ENCODE data around the gene S100A7.

DNA sequence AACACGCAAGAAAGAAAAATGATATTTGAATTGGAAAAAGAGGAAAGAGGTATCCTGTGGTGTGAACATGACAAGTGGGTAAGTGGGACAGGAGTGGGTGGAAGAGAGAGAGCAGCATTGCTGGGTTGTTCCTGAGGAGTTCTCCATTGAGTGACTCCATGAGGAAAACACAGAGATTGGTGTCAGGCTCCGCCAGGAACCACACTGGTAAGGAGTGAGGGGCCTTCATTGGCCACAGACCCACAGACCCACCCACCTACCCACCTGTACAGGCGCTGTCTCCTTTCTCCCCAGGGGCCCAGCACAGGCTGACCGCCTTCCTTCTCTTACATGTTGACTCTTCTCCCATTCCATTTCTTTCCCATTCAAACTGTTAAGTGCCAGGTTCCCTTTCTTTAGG lies 23.2 kb downstream of the S100A7 start:
- TF ChIP-seq, protein P1, sequence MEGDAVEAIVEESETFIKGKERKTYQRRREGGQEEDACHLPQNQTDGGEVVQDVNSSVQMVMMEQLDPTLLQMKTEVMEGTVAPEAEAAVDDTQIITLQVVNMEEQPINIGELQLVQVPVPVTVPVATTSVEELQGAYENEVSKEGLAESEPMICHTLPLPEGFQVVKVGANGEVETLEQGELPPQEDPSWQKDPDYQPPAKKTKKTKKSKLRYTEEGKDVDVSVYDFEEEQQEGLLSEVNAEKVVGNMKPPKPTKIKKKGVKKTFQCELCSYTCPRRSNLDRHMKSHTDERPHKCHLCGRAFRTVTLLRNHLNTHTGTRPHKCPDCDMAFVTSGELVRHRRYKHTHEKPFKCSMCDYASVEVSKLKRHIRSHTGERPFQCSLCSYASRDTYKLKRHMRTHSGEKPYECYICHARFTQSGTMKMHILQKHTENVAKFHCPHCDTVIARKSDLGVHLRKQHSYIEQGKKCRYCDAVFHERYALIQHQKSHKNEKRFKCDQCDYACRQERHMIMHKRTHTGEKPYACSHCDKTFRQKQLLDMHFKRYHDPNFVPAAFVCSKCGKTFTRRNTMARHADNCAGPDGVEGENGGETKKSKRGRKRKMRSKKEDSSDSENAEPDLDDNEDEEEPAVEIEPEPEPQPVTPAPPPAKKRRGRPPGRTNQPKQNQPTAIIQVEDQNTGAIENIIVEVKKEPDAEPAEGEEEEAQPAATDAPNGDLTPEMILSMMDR (IDR thresholded peaks at IDR 0.05), result no peak
- no peak for TF ChIP-seq EP300 (IDR thresholded peaks at IDR 0.05)

Data from suprapubic skin (tissue), 3 donors.